Body of pancreas (tissue), 4 donors: ENCODE results near the gene DNAJC4.

Experiments
- CTCF ChIP-seq, 7 experiments: fragments of 450-650 bp in 4 of 7; fragments of 200-600 bp in 3 of 7; sonication (generic) in 3 of 7; IDR thresholded peaks; one replicate each; pipeline ENCODE4 v1.5.1; 2016 to 2019; ENCODE audit warnings: antibody characterized with exemption in 7 of 7
- POLR2A ChIP-seq, 3 donors: fragments of 450-650 bp; IDR thresholded peaks; one replicate each; pipeline ENCODE4 v1.6.1; 2016; ENCODE audit warnings: antibody characterized with exemption in 3 of 3, mild to moderate bottlenecking in 2 of 3

- TF ChIP-seq POLR2A (IDR thresholded peaks at IDR 0.05) (peak in 2 of 3 donors; percentile 58 to 61), CTCF (IDR thresholded peaks at IDR 0.05) (peak in 4 of 7 experiments; percentile 29 to 54 (median 44))
Observed at GRCh38 chr11:64237484-64237951, 7.2 kb downstream of the DNAJC4 start.
